Small intestine (tissue), 7 donors: ENCODE measurements around the gene PARD3B. TPM values are rescaled to one million over a fixed set of nuclear protein-coding genes. Genes with fewer than 3 reads are reported as not detected.

Source experiments
- DNase-seq, 2 donors: peaks; one replicate each; pipeline versions ENCODE4 v3.0.0 to v3.0.0-alpha.2; 2013
- FAIRE-seq: peaks from 2 replicates; lab custom pipeline; 2012; peaks lifted over from hg19 to GRCh38; lab: Jason Lieb, UNC
- H3K27ac ChIP-seq, 3 donors: one replicate each; pipeline ENCODE4 v1.5.1; 2013; ENCODE audit warnings: low read length in 2 of 3, mild to moderate bottlenecking in 2 of 3, control low read depth in 1 of 3, inconsistent platforms in 1 of 3, low read depth in 1 of 3, moderate library complexity in 1 of 3
- H3K27me3 ChIP-seq, 3 donors: one replicate each; pipeline ENCODE4 v1.6.1; 2013; ENCODE audit warnings: low read length in 3 of 3, inconsistent platforms in 1 of 3; ENCODE audit not compliant: control insufficient read depth in 3 of 3, insufficient read depth in 3 of 3
- H3K36me3 ChIP-seq, 3 donors: one replicate each; pipeline ENCODE4 v1.6.1; 2013; ENCODE audit warnings: low read length in 3 of 3, inconsistent platforms in 1 of 3, low read depth in 1 of 3, mild to moderate bottlenecking in 1 of 3, moderate library complexity in 1 of 3; ENCODE audit not compliant: control insufficient read depth in 3 of 3, insufficient read depth in 2 of 3
- H3K4me1 ChIP-seq, 3 donors: one replicate each; pipeline ENCODE4 v1.6.1; 2013; ENCODE audit warnings: low read length in 2 of 3, inconsistent platforms in 1 of 3, low read depth in 1 of 3, mild to moderate bottlenecking in 1 of 3, moderate library complexity in 1 of 3; ENCODE audit not compliant: control insufficient read depth in 3 of 3, insufficient read depth in 2 of 3
- H3K4me3 ChIP-seq, 3 donors: one replicate each; pipeline ENCODE4 v1.5.1; 2013; ENCODE audit warnings: low read length in 3 of 3, control low read depth in 1 of 3, inconsistent platforms in 1 of 3, low read depth in 1 of 3, mild to moderate bottlenecking in 1 of 3, moderate library complexity in 1 of 3
- H3K9me3 ChIP-seq, 2 donors: one replicate each; pipeline ENCODE4 v1.6.1; 2013; ENCODE audit warnings: low read depth in 1 of 2, low read length in 1 of 2; ENCODE audit not compliant: control insufficient read depth in 2 of 2, insufficient read depth in 1 of 2
- WGBS, 3 donors: extraction: QIAGEN DNeasy Blood & Tissue Kit; methylation state at CpG; one replicate each; pipeline ENCODE4 v1.1.7; 2013; 5-methylcytosine and 5-hydroxymethylcytosine counted together
- polyA plus RNA-seq, 4 donors: library from polyadenylated mRNA; stranded (reverse) in 3 of 4; unstranded in 1 of 4; fragments of 200-250 nt in 3 of 4; fragments of 120-200 nt in 1 of 4; gene quantifications; one replicate each; pipeline versions ENCODE4 v1.2.1 to v1.2.3, GENCODE V29; 2013
- donor health status: healthy with polysubstance abuse.
- donor health status: control.
- donor health status: control.
- donor health status: Bipolar disorder and iron deficiency.
- donor health status: healthy.

The PARD3B gene
- polyA plus RNA-seq, 4 donors, result 2.8 to 10.7 (median 3.6) TPM

DNA sequence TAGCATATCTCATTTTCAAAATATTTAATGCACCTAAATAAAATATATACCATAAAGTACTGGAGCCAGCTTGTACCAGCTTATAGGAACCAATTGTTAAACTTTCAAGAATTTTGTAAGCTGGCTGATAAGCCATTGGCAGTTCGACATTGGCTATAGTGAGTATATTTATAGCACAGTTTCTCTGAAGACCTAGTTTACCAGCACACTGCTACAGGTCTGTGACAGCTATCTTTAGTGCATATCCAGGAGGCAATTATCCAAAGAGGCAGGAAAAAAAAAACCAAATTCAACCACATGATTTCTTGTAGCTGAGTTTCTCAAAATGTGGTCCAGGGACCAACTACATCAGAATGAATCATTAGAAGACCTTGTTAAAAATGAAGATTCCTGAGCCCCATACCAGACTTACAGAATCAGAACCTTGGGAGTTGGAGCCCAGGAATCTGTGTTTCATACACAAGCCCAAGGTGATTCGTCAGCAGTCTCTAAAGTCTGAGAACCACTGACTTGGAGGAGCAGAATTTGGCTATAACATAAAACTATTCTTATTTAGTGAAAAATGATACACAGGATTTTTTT lies 858.1 kb downstream of the PARD3B start:
- DNase-seq, result no peak
- WGBS, 3 donors, result 88 to 91% (median 90%) methylated on average over 2 of the region's 2 CpGs
- Histone ChIP-seq H3K4me3 (no peak overlapping the region), H3K4me1 (peaks cover 2 to 13% (median 4%) of the 10 kb centered on the region in 3 donors), H3K36me3 (no peaks in the 10 kb centered on the region), H3K27ac (no peak overlapping the region), H3K9me3 (no peaks in the 10 kb centered on the region), H3K27me3 (no peaks in the 10 kb centered on the region)
- FAIRE-seq, result no peak

DNA sequence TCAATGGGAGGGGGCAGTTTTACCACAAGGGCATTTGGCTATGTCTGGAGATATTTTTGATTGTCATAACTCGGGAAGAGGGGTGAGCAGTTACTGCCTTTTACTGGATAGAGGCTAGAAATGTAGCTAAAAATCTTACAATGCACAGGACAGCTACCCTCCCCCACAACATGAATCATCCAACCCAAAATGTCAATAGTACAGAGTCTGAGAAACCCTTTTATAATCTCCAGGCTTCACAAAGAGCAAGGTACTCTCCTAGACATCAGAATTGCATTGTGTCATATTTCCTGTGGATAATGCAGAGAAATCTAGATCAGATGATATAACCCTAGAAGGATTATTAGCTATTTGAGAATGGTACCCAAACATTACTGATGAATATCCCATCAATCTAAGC lies 859.9 kb downstream of the PARD3B start:
- WGBS, 3 donors, result 67 to 79% (median 74%) methylated on average over 1 of the region's 1 CpG
- no peak for FAIRE-seq
- no peak overlapping the region for H3K4me3 ChIP-seq
- no peaks in the 10 kb centered on the region for H3K36me3 ChIP-seq
- H3K27me3 ChIP-seq, result no peaks in the 10 kb centered on the region
- H3K9me3 ChIP-seq, result no peaks in the 10 kb centered on the region
- H3K4me1 ChIP-seq, result peaks cover 2 to 13% (median 4%) of the 10 kb centered on the region in 3 donors
- peak; percentile 7 to 49 for DNase-seq
- H3K27ac ChIP-seq, result no peak overlapping the region

DNA sequence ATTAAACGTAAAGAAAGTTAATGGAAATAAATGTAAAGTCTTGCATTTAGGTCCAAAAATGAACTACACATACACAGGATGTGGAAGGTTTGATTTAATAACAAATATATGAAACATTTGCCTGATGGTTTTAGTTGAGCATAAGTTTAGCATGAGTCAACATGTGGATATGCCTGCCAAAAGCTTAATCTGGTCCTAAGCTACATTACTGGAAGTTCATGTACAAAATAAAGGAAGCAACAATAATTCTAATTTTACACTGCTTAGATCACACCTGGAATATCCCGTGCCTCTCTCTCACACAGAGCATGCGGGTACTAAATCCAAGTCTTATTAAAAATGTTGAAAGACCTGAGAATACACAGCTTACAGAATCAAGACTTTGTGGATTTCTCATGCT lies 860.5 kb downstream of the PARD3B start:
- Histone ChIP-seq H3K36me3 (no peaks in the 10 kb centered on the region), H3K9me3 (no peaks in the 10 kb centered on the region), H3K4me1 (peaks cover 3 to 13% (median 4%) of the 10 kb centered on the region in 3 donors), H3K27me3 (no peaks in the 10 kb centered on the region), H3K4me3 (no peak overlapping the region), H3K27ac (no peak overlapping the region)
- DNase-seq (no peak), FAIRE-seq (no peak)
- 74 to 92% (median 87%) methylated on average over 3 of the region's 3 CpGs for WGBS, 3 donors

DNA sequence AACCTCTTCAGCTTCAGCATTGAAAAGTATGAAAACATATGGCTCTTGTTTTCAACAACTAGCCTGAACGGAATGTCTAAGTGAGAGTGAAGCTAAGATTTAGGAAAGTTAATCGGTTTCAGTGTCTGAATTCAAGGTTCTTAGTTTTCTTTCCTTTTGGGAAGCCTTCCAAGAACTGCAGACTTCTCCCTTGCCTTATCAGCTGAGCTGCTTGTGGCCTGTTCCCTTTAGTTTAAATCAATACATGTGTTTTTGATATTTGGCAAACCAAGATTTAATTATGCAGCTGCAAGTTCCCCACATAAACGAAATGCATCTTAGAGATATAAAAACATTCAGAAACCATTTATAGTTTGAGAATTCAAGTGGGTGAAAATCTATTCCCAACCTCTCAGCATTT lies 862.7 kb downstream of the PARD3B start:
- Histone ChIP-seq H3K27ac (no peak overlapping the region), H3K27me3 (no peaks in the 10 kb centered on the region), H3K4me1 (peaks cover 0 to 9% (median 2%) of the 10 kb centered on the region in 3 donors), H3K36me3 (no peaks in the 10 kb centered on the region), H3K9me3 (no peaks in the 10 kb centered on the region), H3K4me3 (no peak overlapping the region)
- 7 to 18% (median 13%) methylated on average over 3 of the region's 3 CpGs for WGBS, 3 donors
- FAIRE-seq (no peak), DNase-seq (peak; percentile 5 to 41)

DNA sequence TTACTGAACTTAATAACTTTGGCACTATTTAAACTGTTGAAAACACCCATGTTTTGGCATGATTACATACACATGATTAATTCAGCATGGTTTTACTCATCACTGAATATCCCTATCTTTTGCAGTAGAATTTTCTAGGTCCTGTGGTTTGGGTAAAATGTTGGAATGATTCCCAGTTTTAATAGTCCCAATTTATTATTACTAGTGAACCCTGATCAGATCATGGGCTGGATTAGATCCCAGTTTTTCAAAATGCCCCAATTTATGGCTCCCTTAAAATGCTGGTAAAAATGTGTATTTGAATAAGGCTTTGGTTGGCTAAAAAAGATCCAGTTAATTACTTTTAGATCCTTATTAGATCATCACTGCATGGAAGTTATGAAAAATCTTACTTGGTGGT lies 863.4 kb downstream of the PARD3B start:
- H3K9me3 ChIP-seq, result no peaks in the 10 kb centered on the region
- no peak overlapping the region for H3K4me3 ChIP-seq
- no peak for FAIRE-seq
- peak in 1 of 2 donors; percentile 46 for DNase-seq
- no peaks in the 10 kb centered on the region for H3K27me3 ChIP-seq
- H3K36me3 ChIP-seq, result no peaks in the 10 kb centered on the region
- no peak overlapping the region for H3K27ac ChIP-seq
- peaks cover 0 to 9% (median 2%) of the 10 kb centered on the region in 3 donors for H3K4me1 ChIP-seq

DNA sequence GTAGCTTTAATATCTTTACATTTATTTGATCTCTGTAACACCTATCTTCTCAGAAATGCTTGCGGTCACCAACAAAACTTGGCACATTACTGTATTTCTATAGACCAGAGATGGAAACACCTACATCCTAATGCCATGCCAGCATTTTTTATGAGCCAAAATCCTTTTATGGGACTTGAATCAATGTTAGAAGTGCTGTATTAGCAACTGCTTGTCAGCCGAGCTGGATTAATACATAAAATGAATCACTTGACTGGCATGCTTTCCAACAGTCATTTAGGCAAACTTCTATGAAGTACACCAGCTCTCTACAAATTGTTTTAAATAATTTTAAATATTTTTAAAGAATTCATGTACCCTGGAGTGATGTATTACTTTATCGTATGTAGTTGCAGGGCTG lies 864.1 kb downstream of the PARD3B start:
- no peak for FAIRE-seq
- DNase-seq, result peak in 1 of 2 donors; percentile 53
- WGBS, 3 donors, result 17 to 69% (median 50%) methylated on average over 3 of the region's 3 CpGs
- Histone ChIP-seq H3K4me3 (no peak overlapping the region), H3K9me3 (no peaks in the 10 kb centered on the region), H3K27ac (no peak overlapping the region), H3K4me1 (peaks cover 0 to 9% (median 2%) of the 10 kb centered on the region in 3 donors), H3K27me3 (no peaks in the 10 kb centered on the region), H3K36me3 (no peaks in the 10 kb centered on the region)

DNA sequence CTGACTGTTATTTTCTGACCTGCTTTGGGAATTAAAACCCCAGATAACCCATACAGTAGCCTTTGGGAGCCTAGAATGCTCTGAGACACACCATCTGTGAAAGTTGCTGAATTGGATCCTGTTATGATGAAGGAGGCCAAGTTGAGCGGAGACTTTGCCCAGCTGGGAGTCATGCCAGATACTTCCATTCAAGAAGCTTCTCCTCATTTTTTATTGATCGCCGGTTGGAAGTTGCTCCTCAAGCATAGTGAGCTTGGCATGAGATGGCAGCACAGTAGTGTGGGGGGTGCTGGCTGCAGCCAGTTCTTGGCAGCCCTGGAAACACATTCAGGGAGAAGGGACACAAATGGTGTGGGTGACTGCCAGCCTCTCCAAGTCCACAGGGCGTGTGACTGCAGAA lies 866.3 kb downstream of the PARD3B start:
- H3K36me3 ChIP-seq, result no peaks in the 10 kb centered on the region
- no peaks in the 10 kb centered on the region for H3K27me3 ChIP-seq
- H3K9me3 ChIP-seq, result no peaks in the 10 kb centered on the region
- FAIRE-seq (no peak), DNase-seq (peak in 1 of 2 donors; percentile 93)
- no peak overlapping the region for H3K27ac ChIP-seq
- H3K4me1 ChIP-seq, result peaks cover 0 to 9% (median 2%) of the 10 kb centered on the region in 3 donors
- WGBS, 3 donors, result 15 to 43% (median 28%) methylated on average over 4 of the region's 4 CpGs
- H3K4me3 ChIP-seq, result no peak overlapping the region

DNA sequence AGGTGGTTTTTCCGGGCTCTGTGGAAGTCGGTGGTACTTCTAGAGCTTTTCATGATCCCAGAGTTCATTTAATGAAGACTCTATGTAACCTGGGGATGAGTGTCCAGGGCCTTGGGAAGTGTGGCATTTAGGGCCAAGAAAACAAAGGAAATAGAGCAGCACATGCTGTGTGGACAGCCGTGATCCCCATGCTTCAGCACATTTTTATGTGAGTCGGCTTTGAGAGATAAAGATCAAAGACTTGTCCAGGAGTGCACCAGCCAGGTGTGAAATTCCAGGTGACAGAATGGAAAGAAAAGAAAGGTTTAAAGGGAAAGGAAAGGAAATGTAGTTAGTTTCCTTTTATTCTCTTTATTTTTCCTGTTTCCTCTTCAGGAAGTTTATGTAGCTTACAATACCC lies 879.1 kb downstream of the PARD3B start:
- H3K9me3 ChIP-seq, result no peaks in the 10 kb centered on the region
- no peak overlapping the region for H3K4me3 ChIP-seq
- no peaks in the 10 kb centered on the region for H3K27me3 ChIP-seq
- DNase-seq (no peak), FAIRE-seq (no peak)
- no peaks in the 10 kb centered on the region for H3K4me1 ChIP-seq
- H3K27ac ChIP-seq, result no peak overlapping the region
- 58 to 67% (median 67%) methylated on average over 4 of the region's 4 CpGs for WGBS, 3 donors
- no peaks in the 10 kb centered on the region for H3K36me3 ChIP-seq

DNA sequence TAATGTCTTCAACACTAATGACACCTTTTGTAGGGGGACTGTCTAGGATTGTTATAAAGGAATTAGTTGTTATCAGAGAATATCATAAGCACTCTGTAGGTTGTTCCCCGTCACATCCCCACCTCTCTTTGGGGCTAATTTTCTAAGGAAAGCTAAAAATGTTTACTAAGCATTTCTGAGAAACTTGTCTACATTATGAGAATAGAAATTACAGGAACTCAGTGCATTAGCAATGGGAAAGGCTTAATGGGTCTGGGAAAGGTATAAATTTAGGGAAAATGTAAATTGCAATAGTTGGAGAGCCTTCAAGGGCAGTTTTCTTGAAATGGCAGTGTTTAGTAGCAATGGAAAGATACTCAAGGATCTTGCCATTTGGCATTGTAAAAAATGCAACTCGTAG lies 879.8 kb downstream of the PARD3B start:
- FAIRE-seq (no peak), DNase-seq (no peak)
- WGBS, 3 donors, result 86 to 93% (median 88%) methylated on average over 2 of the region's 2 CpGs
- no peak overlapping the region for H3K27ac ChIP-seq
- H3K4me1 ChIP-seq, result no peaks in the 10 kb centered on the region
- H3K27me3 ChIP-seq, result no peaks in the 10 kb centered on the region
- H3K4me3 ChIP-seq, result no peak overlapping the region
- H3K9me3 ChIP-seq, result no peaks in the 10 kb centered on the region
- H3K36me3 ChIP-seq, result no peaks in the 10 kb centered on the region
